HG02623 (cell line): ENCODE data around the gene ERICH2.
A peak's percentile ranks its signal among the peaks of the same experiment; 100 is the strongest.

ENCODE experiments used
- ATAC-seq: cut with Tn5 transposase; IDR thresholded peaks from one replicate; pipeline ENCODE4 v1.9.1; 2021; ENCODE audit warnings: moderate library complexity; ENCODE audit not compliant: unreplicated experiment

Gene ERICH2

DNA sequence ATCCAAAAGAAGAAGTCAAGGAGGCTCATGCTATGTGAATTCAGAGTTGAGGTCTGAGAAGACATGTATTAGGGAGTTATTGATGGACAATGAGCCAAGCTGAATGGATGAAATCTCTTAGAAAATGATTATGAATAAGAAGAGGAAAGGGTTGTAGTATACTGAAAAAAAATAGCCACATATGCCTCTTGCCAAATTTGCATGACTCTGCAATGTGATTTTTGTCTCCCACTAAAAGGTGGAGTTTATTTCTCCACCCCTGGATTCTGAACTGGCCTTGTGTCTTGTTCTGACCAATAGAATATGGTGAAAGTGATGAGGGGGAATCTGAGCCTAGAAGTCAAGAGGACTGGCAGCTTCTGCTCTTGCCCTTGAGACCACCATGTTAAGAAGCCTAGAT is 8.6 kb upstream of the ERICH2 start:
- no peak for ATAC-seq

DNA sequence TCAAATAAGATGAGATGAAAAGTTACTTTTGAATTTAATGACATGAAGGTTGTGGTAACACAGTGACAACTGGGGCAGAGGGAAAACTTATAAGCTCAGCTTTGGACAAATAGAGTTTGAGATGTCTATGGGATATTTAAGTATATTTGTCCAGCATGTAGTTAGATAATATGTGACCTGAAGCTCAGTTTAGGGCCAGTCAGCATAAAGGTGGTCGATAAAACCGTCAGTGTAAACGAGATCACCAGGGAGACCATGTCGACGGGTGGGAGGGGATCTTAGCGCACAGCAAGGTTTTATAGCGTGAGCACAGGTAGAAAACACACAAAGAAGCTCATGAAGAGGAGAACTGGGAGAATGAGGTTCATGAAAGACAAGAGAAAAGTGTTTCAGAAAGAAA is 7.4 kb upstream of the ERICH2 start:
- ATAC-seq, result no peak

DNA sequence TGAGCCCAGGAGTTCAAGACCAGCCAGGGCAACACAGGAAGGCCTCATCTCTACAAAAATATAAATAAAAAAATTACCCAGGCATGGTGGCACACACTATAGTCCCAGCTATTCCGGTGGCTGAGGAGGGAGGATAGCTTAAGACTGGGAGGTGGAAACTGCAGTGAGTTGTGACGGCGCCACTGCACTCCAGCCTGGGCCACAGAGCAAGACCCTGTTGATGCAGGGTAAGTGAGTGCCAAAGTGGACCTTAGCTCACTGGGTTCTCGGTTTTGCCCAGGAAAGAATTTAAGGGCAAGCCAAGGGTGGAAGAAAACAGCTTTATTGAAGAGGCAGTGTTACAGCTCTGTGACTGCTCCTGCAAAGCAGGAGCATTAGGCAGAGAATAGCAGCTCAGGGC is 6.9 kb upstream of the ERICH2 start:
- no peak for ATAC-seq

DNA sequence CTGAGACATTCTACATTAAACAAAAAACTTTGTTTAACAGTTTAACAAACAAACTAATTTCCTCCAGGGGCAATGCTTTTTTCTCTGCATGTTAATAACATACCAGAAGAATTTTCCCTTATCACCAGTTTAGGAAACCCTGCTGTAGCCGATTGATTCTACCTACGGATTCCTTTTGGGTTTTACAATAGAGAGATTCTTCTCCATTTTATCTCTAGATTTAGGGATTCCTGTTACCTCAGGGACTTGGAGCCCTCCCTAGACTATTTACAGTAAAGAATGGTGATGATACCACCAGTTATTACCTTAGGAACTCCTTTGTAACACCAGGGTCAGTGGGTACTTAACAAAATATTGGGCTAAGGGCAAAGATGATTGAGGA is 5.3 kb upstream of the ERICH2 start:
- no peak for ATAC-seq

DNA sequence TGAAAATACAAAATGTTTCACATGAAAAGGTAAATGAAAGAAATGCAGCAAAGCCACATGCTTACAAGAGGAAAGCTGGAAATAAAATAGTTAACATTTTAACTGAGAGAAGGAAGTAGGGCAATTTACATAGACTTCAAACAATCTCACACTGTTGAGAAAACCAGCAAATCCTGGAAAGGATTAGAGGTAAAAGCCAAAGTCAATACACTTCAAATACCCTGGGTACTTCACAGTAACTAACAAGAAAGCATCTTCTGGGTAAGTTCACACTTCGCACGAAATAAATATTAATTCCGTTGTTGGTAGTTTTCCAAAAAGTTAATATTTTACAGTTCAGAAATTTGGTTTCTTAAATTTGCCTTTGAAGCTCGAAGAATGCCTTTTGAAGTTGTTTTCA is 3.5 kb upstream of the ERICH2 start:
- ATAC-seq, result no peak

DNA sequence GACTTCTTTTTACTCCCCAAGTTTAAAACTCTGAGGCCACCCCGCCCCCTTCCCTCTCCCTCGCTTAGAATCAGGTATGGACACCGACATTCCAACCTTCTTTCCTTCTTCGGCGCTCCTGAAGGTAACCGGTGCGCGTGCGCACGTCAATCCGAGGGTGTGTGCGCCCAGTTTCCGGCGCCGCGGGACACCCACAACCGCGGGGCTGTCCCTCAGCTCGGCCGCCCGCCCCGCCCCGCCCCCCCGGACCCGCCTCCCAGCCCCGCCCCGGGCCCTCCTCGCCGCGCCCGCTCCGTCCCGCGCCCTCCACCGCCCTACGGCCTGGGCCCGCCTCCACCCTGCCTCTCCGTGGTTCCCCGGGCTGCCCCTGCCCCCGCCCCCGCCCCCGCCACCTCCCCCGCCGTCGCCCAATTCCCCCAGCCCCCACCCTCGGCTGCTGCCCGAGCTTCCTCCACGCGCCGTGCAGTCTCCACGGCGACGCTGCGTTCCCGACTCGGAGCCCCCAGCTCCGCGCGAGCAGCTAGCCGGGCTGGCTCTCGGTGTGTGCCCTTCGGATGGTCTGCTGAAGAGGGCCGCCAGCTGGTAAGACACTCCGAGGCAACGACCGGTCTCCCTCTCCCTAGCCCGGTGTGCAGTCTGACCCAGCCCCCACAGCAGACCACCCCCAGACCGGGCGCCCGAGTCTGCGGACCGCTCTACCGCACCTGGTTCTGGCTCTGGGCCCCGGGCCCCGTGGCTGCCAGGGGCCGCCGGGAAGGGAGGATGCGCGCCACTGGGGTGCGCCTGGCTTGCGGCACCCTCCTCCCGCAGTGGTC is 635 bp downstream of the ERICH2 start:
- peak; percentile 76 for ATAC-seq

DNA sequence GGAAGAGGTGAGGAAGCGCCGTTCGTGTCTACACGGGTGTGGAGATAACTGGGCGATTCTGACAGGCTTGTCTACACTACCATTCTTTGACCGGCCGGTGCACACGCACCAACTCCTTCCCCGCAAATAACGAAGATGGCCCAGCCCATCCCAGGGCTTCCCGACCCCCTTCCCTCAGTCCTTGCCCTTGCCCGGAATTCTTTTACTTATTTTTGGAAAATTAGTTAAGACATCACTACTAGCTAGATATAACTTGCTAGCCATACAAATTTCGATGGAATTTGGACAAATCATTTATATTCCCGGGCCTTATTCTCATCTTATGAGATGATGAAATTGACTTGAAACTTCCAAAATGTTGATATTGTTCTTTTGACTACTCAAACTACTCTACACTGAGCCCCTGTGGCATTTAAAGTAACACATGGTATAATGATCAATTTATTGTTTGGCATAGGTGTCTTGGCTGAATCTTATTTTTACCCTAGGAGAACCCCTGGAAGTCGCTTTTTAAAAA is 1.3 kb downstream of the ERICH2 start:
- no peak for ATAC-seq

DNA sequence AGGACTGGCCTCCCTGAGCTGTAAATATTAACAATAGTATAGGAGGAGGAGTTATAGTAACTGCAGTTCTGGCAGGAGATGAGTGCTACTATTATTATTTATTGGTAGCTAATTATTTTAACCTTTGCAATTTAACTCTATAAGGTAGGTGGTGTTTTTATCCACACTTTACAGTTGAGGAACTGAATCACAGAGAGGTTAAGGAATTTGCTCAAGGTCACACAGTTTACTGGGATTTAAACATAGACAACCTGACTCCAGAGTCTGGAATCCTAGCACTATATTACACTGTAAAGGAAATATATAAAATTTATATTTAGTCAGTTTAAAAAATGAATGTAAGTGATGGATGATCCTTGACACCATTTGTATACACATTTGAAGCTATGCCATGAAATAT is 2.1 kb downstream of the ERICH2 start:
- no peak for ATAC-seq

DNA sequence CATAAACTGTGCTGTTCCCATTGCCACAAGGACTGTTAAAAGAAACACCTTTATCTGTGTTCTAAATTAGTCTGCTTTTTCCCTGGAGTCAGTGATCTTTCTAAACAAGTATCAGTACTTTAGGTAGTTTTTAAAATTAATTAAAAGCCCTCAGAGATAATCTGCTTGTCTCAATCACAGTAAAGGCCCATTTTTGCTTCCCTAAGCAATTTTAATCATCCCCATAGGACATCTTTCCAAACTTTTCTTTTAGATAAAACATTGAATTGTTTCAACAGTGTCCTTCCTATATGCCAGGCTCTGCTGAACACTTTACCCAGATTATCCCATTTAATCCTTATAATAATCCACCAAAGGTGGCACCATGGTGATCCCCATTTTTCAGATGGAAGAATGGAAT is 3.9 kb downstream of the ERICH2 start:
- ATAC-seq, result no peak

DNA sequence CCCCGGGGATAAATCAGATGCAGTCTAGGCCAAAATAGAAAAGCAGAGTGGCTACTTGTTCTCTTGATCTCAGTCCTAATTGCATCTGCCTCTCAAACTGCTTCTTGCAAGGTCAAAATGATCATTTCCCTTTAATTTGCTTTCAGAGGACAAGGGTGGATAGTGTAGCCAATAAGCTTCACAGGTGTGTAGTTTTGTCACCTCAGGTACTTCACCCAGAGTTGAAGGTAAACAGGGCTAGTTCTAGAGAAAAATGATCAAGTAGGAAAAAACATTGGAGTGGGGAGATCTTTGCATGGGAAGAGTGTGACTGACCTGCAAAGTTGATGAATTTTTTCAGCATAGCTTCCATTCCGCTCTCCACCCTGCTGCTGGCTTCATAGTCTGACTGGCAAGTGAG is 8.7 kb downstream of the ERICH2 start:
- no peak for ATAC-seq

DNA sequence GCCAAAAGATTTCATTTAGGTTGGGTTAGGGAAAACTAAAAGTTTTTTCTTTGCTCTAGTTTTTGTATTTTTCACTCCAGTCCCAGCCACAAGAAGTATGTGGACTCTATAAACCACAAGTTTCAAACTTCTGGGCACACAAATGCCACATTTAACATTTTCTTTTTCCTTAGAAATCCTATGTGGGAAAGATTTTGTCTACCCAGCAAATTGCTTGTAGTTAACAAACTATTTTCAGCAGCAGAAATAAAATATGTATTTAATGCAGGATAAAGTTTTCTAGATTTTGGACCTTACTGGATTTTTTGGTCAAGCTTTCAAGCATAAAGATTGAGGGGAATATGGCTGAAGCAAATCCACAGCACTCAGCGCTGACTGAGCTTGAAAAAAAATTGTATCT is 9.1 kb downstream of the ERICH2 start:
- ATAC-seq, result no peak

DNA sequence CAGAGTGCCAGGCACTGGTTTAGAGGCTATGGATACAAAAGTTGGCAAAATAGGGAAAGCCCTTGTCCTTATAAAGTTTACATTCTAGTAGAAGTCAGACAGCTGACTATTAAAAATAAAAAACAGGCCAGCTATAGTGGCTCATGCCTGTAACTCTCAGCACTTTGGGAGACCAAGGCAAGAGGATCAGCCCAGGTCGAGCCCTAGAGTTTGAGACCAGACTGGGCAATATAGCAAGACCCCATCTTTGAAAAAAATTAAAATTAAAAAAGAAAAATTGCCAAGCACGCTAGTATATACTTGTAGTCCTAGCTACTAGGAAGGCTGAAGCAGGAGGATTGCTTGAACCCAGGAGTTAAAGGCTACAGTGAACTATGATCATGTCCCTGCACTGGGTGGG is 12.5 kb downstream of the ERICH2 start:
- no peak for ATAC-seq

DNA sequence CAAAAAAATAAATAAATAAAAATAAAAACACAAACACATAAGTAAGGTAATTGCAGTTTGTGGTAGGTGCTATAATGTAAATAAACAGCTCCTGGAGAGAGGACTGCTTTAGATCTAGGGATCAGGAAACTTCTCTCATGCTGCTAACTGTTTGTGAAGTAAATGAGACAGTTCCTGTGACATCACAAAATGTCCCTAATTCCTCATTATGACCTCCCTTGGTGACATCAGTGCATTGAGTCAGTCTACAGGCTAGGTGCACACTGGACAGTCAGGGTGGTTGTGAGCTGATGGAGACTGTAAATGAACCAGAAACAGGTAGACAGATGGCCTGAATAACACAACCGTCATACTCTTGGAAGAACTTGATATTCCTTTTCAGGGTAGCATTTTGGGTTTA is 13.4 kb downstream of the ERICH2 start:
- no peak for ATAC-seq

DNA sequence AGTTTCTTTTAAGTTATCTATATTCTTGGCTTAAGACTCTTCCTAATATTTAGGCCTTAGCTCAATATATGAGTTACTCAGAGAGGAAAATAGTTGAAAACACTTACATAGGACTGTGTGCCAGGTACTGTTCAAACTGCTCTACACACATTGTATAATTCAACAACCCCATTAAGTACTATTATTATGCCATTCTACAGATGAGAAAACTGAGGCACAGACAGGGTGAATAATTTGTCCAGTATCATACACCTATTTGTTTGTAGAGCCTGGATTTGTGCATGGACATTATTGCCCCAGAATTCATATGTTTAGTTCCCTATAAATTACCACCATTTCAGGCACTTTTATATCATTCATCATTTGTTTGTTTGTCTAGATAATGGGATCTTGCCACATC is 28.8 kb downstream of the ERICH2 start:
- no peak for ATAC-seq

DNA sequence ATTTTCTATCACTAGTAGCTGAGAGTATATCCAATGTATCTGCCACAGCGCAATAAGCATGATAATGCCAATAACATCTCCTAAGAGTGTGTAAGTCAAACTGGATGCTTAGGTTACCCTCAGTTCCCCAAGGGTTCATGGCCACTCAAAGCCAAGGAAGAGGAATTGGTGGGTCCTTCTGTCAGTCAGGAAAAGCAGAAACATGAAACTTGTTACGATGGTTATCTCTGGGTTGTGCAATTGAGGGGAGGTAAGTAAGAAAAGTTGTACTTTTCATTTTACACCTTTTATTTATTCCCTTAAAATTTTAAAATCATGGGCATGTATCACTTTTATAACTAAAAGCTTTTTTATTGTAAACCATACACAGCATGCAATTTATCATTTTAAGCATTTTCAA is 36.4 kb downstream of the ERICH2 start:
- ATAC-seq, result no peak

DNA sequence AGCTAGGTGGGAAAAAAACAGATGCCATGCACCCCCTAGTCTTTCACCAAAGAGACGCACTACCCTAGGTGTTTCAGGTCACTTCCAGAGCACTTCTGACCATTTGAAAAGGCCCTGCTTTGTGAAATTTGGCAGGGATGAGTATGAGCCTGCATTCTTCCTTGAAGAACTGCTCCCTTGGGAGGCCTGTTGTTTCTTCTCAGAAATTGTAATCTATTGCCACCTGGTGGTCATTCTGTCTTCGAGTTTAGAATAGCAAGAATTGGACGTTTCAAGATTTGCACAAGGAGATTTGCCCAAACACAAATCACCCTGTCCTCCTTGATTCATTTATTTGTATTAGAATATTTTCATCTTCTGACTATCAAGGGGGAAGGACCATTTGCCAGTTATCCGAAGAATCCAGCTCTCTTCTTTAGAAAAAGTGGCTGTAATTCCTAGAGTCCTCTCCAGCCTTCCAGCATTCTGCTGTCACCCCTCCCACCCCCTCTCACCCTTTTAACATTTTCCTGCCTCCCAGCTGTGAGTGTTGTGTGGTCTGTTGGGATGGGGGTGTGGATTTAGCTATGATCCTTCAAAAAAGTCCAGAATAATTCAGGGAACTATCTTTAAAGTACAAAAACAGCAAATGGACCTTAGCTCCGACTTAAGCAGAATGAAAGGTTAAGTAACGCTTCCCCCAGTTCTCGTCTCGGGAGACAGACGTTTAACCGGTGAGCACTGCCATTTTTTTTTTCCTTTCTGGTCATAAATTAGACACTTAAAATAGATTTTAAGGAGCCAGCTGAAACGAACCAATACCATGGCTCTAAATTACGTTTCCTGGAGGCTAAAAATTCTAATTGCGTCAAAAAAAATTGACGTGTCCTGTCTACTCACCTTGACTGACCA is 42.8 kb downstream of the ERICH2 start:
- no peak for ATAC-seq

DNA sequence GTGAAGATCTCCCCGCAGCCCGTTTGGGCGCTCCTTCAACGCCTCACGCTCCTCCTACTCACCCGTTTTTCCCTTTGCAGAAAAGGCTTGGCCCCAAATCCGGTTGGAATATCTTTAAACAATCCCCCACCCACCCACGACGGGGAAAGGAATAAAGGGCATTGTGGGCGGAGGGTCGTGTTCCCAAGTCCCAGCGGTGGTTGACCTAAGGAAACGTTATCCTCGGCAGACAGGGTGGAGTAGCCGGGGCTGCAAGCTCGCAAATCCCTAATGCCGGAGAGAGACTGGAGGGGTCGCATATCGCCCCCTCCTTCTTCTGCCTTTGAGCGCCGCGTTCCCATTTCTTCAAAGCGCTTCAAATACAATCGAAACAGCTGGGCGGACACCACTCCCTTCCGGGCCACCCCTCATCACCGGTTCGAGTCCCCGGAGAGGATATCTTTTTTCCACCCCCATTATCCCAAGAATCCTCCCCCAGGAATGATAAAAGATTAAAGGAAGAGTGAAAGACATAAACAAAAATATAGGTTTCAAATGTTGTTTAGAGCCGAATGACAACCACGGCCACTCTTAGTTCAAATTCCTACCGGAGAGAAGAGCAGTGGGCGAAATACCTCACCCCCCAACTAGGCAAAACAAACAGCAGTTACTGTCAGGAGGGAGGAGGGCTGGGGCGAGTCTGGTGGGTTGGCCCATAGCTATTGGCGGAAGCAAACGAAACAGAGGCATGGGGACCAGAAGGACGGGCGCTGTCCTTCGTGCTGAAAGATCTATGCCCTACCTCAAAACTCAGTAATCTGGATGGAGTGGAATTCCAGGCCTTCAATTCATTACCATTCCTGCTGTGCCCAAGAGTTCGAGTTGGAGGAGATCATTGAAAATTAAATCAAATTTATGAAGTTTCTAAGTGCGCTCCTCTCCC is 43.7 kb downstream of the ERICH2 start:
- ATAC-seq, result no peak

DNA sequence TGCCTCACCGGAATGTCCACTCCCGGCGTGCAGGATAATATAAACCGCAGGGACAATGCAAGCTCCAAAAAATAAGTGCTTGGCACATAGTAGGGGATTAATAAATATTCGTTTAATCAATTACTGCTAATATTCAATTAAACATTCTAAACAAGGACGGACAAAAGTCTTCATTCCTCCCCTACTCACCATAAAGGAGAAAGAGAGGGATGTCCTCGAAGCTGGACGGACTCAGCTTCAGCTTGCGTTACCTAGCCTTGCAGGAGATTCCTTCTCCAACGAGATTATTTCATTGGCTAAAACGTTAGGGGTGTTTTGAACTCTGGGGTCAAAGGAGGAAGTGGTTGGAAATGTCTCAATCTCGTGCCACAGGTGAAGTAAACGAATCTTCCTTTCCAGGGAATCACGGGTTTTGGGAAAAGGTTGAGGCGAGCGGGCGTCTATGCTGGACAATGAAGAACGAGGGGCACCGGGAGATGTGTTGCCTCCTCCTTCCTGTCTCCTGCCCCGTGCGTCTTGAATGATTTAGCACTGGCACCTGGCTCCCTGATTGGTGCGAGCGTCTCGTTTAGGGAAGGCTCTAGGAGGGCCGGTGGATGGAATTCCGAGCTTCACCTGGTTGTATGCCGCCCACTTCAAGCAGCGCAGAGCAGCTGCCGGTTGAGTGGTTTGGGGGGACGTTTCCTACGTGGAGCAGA is 44.5 kb downstream of the ERICH2 start:
- ATAC-seq, result no peak

DNA sequence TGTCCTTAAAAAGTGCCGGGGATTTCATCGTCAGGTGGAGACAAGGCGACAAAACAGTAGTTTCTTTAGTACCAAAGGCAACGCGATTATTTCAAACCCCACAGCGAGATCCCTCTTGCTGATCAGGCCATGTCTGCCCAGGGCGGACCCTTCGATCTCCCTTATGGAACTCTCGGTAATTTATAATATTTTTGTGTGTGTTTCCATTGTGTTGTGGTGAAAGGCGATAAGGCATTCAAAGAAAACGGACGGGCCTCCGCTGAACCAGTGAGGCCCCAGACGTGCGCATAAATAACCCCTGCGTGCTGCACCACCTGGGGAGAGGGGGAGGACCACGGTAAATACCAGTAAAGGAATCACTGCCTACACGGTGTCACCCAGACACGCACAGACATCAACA is 45.1 kb downstream of the ERICH2 start:
- ATAC-seq, result no peak

DNA sequence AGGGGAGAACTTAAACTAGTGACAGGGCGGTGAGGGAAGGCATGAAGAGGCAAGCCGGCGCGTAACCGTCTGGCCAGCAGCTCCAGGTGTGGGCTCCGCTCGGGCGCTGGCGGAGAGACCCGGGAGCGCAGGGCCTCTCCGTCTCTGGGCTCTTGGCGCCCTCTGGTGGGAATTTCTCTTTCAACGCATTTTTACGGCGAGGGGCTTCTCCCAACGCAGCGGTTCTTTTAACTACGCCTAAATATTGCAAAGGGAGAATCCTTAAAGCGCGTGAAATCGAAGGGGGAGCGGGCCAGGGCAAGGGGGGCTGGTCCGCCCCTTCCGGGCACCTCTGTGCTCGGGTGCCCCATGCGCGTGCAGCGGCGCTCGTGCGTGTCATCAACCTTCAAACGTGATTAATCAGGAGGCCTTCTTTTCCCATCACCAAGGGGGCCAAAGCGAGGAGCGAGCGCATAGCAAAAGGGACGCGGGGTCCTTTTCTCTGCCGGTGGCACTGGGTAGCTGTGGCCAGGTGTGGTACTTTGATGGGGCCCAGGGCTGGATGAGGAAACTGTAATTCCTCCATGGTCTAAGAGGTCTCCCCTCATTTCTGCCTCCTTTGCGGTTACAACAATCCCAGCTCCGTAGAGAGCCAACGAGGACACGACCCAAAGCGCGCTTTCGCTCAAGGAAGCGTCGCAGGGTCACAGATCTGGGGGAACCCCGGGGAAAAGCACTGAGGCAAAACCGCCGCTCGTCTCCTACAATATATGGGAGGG is 45.7 kb downstream of the ERICH2 start:
- ATAC-seq, result no peak
